HepG2 (cell line): Measurements from ENCODE around the gene USP19. TPM values are rescaled to one million over a fixed set of nuclear protein-coding genes. Genes with fewer than 3 reads are reported as not detected.

ENCODE experiments used
- ATF3 ChIP-seq: sonication (generic); formaldehyde crosslinking; IDR thresholded peaks from 2 replicates; pipeline ENCODE4 v1.4.0; 2020; ENCODE audit warnings: missing genetic modification reagents
- CENPT ChIP-seq: sonication (generic); formaldehyde crosslinking; IDR thresholded peaks from 2 replicates; pipeline ENCODE4 v1.8.0; 2022; ENCODE audit warnings: low read depth, mild to moderate bottlenecking, moderate library complexity, missing genetic modification reagents
- EEA1 ChIP-seq: sonication (generic); formaldehyde crosslinking; IDR thresholded peaks from 2 replicates; pipeline ENCODE4 v1.5.1; 2020; ENCODE audit warnings: mild to moderate bottlenecking, missing genetic modification reagents, borderline replicate concordance
- FOXM1 ChIP-seq: sonication (generic); formaldehyde crosslinking; IDR thresholded peaks from 2 replicates; pipeline ENCODE4 v1.5.0; 2020; ENCODE audit warnings: missing genetic modification reagents
- HMGXB3 ChIP-seq: sonication (generic); formaldehyde crosslinking; IDR thresholded peaks from 2 replicates; pipeline ENCODE4 v1.4.0; 2020; ENCODE audit warnings: missing genetic modification reagents, borderline replicate concordance
- PRMT3 ChIP-seq: sonication (generic); formaldehyde crosslinking; IDR thresholded peaks from 2 replicates; pipeline ENCODE4 v1.8.1; 2022; ENCODE audit warnings: low read depth, mild to moderate bottlenecking, moderate library complexity, missing genetic modification reagents, borderline replicate concordance
- ZNF414 ChIP-seq: sonication (generic); formaldehyde crosslinking; IDR thresholded peaks from 2 replicates; pipeline ENCODE4 v1.5.0; 2020; ENCODE audit warnings: missing genetic modification reagents
- ZNF609 ChIP-seq: sonication (generic); formaldehyde crosslinking; IDR thresholded peaks from 2 replicates; pipeline ENCODE4 v1.4.0; 2020; ENCODE audit warnings: mild to moderate bottlenecking, missing genetic modification reagents, borderline replicate concordance
- ZNF644 ChIP-seq: IDR thresholded peaks from 2 replicates; pipeline ENCODE4 v1.6.1; 2016; ENCODE audit warnings: low read depth
- ZNF839 ChIP-seq: sonication (generic); formaldehyde crosslinking; IDR thresholded peaks from 2 replicates; pipeline ENCODE4 v1.4.0; 2020; ENCODE audit warnings: missing genetic modification reagents, mild to moderate bottlenecking, borderline replicate concordance
- polyA plus RNA-seq, 8 experiments: library from polyadenylated mRNA; depleted of rRNA in 3 of 8; stranded (reverse) in 7 of 8; unstranded in 1 of 8; fragments of >200 nt; fragmentation: Illumina TruSeq in 4 of 8; extraction: Trizol in 4 of 8; gene quantifications; 2 replicates each; pipeline versions ENCODE4 v1.2.1 to v1.2.3, GENCODE V29; 2011 to 2016; ENCODE audit warnings: low read depth in 4 of 8, missing spikeins in 1 of 8, mixed read lengths in 1 of 8; ENCODE audit not compliant: insufficient read depth in 1 of 8
- total RNA-seq, 5 experiments: library from RNA; depleted of rRNA; stranded (reverse); fragments of >200 nt; fragmentation: Illumina TruSeq; extraction: Trizol; gene quantifications; 2 replicates each; pipeline ENCODE4 v1.2.3, GENCODE V29; 2016; ENCODE audit warnings: low read depth in 1 of 5

The USP19 gene
- total and polyA plus RNA-seq, 2 of the 13 experiments (the other 11 are each of a cell fraction or from before 2014, with no cell fraction given), result 28.3 to 31.7 TPM

- TF ChIP-seq ZNF609 (CRISPR knock-in tag), result no peak
- 0 out of 2 replicates have a peak, but pooled peaks have one; percentile 54 for TF ChIP-seq CENPT
- TF ChIP-seq ZNF414, result no peak
- TF ChIP-seq FOXM1 (CRISPR knock-in tag), result peak; percentile 93
- TF ChIP-seq ZNF644, result no peak
- no peak for TF ChIP-seq PRMT3 (CRISPR knock-in tag)
- TF ChIP-seq HMGXB3, result peak; percentile 26; the same call in 1 of the 2 replicates
- peak; percentile 56; the same call in 1 of the 2 replicates for TF ChIP-seq ZNF839 (CRISPR knock-in tag)
- TF ChIP-seq EEA1 (CRISPR knock-in tag), result peak; percentile 60; the same call in 1 of the 2 replicates
- TF ChIP-seq ATF3 (CRISPR knock-in tag), result peak; percentile 47
These were observed at the start of gene USP19 (continued) for GRCh38 chr3:49120438-49121131.
